NT2/D1 (cell line): Measurements from ENCODE around the gene NUTF2.
"Not testable (repeated sequence)": the region's sequence is repeated elsewhere in the genome, so short reads cannot be mapped to it uniquely, and the experiment has no call there.

Experiments used
- DNase-seq: peaks from one replicate; pipeline ENCODE4 v3.0.0-alpha.2; 2011; ENCODE audit warnings: low read depth, low spot score
- H3K27me3 ChIP-seq: 2 replicates; pipeline ENCODE4 v1.6.0; 2011; ENCODE audit warnings: mild to moderate bottlenecking; ENCODE audit not compliant: insufficient read length, insufficient read depth
- H3K36me3 ChIP-seq: 2 replicates; pipeline ENCODE4 v1.6.1; 2011; ENCODE audit warnings: mild to moderate bottlenecking, low read length, mixed read lengths; ENCODE audit not compliant: insufficient read depth, insufficient read length
- H3K4me1 ChIP-seq: 2 replicates; pipeline ENCODE4 v1.5.1; 2011; ENCODE audit not compliant: insufficient read depth, insufficient read length
- H3K4me3 ChIP-seq: 2 replicates; pipeline ENCODE4 v1.5.1; 2011; ENCODE audit warnings: low read depth; ENCODE audit not compliant: insufficient read length
- H3K9ac ChIP-seq: 2 replicates; pipeline ENCODE4 v1.6.0; 2011; ENCODE audit warnings: low read depth; ENCODE audit not compliant: insufficient read length
- H3K9me3 ChIP-seq: 2 replicates; pipeline ENCODE4 v1.5.1; 2011; ENCODE audit warnings: mild to moderate bottlenecking, low read length; ENCODE audit not compliant: insufficient read depth
- SUZ12 ChIP-seq: IDR thresholded peaks from 2 replicates; pipeline ENCODE4 v1.6.1; 2011; ENCODE audit not compliant: insufficient read length, insufficient read depth; ENCODE audit errors: extremely low read depth
- YY1 ChIP-seq: IDR thresholded peaks from 2 replicates; pipeline ENCODE4 v1.6.1; 2011; ENCODE audit not compliant: insufficient read length, insufficient read depth
- ZNF274 ChIP-seq: IDR thresholded peaks from 2 replicates; pipeline ENCODE4 v1.6.1; 2011; ENCODE audit warnings: mild to moderate bottlenecking, low read depth, low read length

The NUTF2 gene

DNA sequence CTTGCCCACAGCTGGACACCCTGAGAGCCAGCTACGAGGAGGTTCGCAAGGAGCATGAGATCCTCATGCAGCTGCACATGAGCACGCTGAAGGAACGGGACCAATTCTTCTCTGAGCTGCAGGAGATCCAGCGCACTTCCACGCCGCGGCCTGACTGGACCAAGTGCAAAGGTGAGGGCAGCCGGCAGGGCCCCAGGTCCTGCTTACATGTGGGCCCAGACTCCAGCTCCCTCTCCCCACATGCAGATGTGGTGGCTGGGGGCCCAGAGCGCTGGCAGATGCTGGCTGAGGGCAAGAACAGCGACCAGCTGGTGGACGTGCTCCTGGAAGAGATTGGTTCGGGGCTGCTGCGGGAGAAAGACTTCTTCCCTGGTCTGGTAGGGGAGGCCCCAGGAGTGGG is 20.8 kb upstream of the NUTF2 start:
- H3K9me3 ChIP-seq, result no peaks in the 10 kb centered on the region
- H3K36me3 ChIP-seq, result peaks cover 54% of the 10 kb centered on the region
- peaks cover 12% of the 10 kb centered on the region for H3K4me1 ChIP-seq
- TF ChIP-seq ZNF274, result no peak
- no peak for TF ChIP-seq SUZ12
- no peak for TF ChIP-seq YY1
- no peak overlapping the region for H3K4me3 ChIP-seq
- no peak for DNase-seq
- H3K9ac ChIP-seq, result no peak overlapping the region
- H3K27me3 ChIP-seq, result no peaks in the 10 kb centered on the region

- no peak overlapping the region for H3K9ac ChIP-seq
- DNase-seq, result no peak
- H3K36me3 ChIP-seq, result peaks cover 69% of the 10 kb centered on the region
- H3K9me3 ChIP-seq, result no peaks in the 10 kb centered on the region
- TF ChIP-seq SUZ12, result no peak
- TF ChIP-seq ZNF274, result no peak
- TF ChIP-seq YY1, result no peak
- no peak overlapping the region for H3K4me3 ChIP-seq
- peaks cover 12% of the 10 kb centered on the region for H3K4me1 ChIP-seq
- no peaks in the 10 kb centered on the region for H3K27me3 ChIP-seq
Measured at GRCh38 chr16:67828651-67829050, 18.1 kb upstream of the NUTF2 start.

DNA sequence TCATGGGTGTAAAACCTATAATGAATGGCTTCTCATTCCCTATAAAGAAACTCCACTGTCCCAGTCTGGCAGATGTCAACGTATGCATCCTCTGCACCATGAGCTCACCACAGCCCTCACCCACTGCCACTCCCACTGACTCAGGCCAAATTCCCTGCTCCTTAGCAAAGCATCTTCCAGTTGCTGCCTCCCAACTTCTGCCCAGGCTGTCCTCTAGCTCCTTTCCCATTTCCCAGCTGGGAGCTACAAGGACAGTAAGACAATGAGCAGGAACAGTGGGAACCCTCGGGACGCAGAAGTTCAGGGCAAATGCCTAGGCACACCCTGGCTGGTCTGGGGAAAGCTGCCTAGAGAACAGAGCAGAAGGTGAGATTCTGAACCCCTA is 13.7 kb upstream of the NUTF2 start:
- TF ChIP-seq YY1 (no peak), SUZ12 (no peak), ZNF274 (no peak)
- H3K9me3 ChIP-seq, result no peaks in the 10 kb centered on the region
- peaks cover 45% of the 10 kb centered on the region for H3K36me3 ChIP-seq
- peak overlapping the region; percentile 92 for H3K9ac ChIP-seq
- H3K27me3 ChIP-seq, result peaks cover 5% of the 10 kb centered on the region
- H3K4me3 ChIP-seq, result peak overlapping the region; percentile 86
- no peaks in the 10 kb centered on the region for H3K4me1 ChIP-seq
- no peak for DNase-seq

GRCh38 chr16:67833415-67834241 is 13.1 kb upstream of the NUTF2 start:
- Histone ChIP-seq H3K36me3 (peaks cover 39% of the 10 kb centered on the region), H3K4me3 (peak overlapping the region; percentile 86), H3K9ac (peak overlapping the region; percentile 92), H3K27me3 (peaks cover 5% of the 10 kb centered on the region), H3K9me3 (no peaks in the 10 kb centered on the region), H3K4me1 (no peaks in the 10 kb centered on the region)
- no peak for TF ChIP-seq ZNF274
- TF ChIP-seq SUZ12, result no peak
- peak; percentile 65 for TF ChIP-seq YY1
- DNase-seq, result peak; percentile 88

DNA sequence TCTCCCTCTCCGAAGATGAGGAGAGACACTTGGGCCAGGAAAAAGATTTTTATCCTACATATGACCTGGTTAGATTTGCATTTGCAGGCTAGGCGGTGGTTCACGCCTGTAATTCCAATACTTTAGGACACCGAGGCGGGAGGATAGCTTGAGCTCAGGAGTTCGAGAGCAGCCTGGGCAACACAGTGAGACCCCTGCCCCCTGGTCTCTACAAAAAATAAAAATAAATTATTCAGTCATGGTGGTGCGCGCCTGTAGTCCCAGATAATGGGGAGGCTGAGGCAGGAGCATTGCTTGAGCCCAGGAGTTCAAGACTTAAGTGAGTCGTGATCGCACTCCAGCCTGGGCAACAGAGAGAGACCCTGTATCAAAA is 12.5 kb upstream of the NUTF2 start:
- Histone ChIP-seq H3K9ac (peak overlapping the region; percentile 92), H3K27me3 (peaks cover 5% of the 10 kb centered on the region), H3K36me3 (peaks cover 33% of the 10 kb centered on the region), H3K4me3 (peak overlapping the region; percentile 86), H3K4me1 (no peaks in the 10 kb centered on the region), H3K9me3 (no peaks in the 10 kb centered on the region)
- no peak for DNase-seq
- TF ChIP-seq YY1 (no peak), SUZ12 (no peak)

DNA sequence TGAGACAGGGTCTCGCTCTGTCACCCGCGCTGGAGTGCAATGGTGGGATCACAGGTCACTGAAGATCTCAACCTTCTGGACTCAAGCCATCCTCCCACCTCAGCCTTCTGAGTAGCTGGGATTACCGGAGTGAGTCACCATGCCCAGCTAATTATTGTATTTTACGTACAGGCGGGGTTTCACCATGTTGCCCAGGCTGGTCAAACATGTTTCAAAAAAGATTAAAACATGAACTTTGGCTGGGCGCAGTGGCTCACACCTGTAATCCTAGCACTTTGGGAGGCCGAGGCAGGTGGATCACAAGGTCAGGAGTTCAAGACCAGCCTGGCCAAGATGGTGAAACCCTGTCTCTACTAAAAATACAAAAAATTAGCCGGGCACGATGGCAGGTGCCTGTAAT is 9.5 kb upstream of the NUTF2 start:
- not testable (repeated sequence) for H3K9me3 ChIP-seq, H3K4me1 ChIP-seq, H3K9ac ChIP-seq, DNase-seq, H3K4me3 ChIP-seq, H3K36me3 ChIP-seq, H3K27me3 ChIP-seq

DNA sequence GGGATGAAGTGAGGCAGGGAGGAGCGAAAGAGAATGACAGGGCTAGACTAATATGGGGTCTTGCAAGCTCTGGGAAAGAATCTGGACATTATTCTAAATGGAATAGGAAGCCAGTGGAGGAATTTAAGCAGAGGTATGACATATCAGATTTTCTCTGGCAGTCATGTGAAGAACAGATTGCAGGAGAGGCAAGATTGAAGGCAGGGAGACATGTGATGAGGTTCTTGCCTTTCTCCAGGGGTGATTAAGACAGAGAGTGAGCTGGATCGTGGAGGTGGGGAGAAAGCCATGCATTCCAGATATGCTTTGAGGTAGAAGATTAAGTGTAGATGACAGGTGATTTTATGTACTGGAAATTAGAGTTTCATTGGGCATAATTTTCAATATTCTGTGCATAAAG is 8.9 kb upstream of the NUTF2 start:
- peaks cover 5% of the 10 kb centered on the region for H3K27me3 ChIP-seq
- no peaks in the 10 kb centered on the region for H3K4me1 ChIP-seq
- H3K9ac ChIP-seq, result no peak overlapping the region
- peaks cover under 1% of the 10 kb centered on the region for H3K36me3 ChIP-seq
- H3K9me3 ChIP-seq, result no peaks in the 10 kb centered on the region
- TF ChIP-seq YY1 (no peak), ZNF274 (no peak), SUZ12 (no peak)
- H3K4me3 ChIP-seq, result no peak overlapping the region
- no peak for DNase-seq

- Histone ChIP-seq H3K36me3 (peaks cover 30% of the 10 kb centered on the region), H3K4me3 (peak overlapping the region; percentile 95), H3K9me3 (no peaks in the 10 kb centered on the region), H3K27me3 (no peaks in the 10 kb centered on the region), H3K4me1 (peaks cover 4% of the 10 kb centered on the region), H3K9ac (peak overlapping the region; percentile 98)
- TF ChIP-seq SUZ12 (no peak), ZNF274 (no peak), YY1 (no peak)
- no peak for DNase-seq
Measured at GRCh38 chr16:67841198-67841815, 5.4 kb upstream of the NUTF2 start.
